Measurements from ENCODE around the gene CCDC179.

CCDC179 gene

GRCh38 chr11:22860241-22860640, at the start of gene CCDC179:
Gene CCDC179 (minus strand): TSS chr11:22860474. CDS start chr11:22860421, 53 bp downstream.
- Histone ChIP-seq H3K36me3 (ENCODE audit: control insufficient read depth in 2 of 2, insufficient read depth in 2 of 2, low read length in 2 of 2) (no peaks in the 10 kb centered on the region), H3K4me1 (ENCODE audit: control insufficient read depth, insufficient read depth, low read length) (no peaks in the 10 kb centered on the region), H3K27ac (ENCODE audit: low read length) (no peak within 1 kb of the TSS), H3K9me3 (ENCODE audit: control insufficient read depth in 2 of 2, low read length in 2 of 2) (no peaks in the 10 kb centered on the region), H3K9ac (ENCODE audit: low read length in 2 of 2) (no peak within 1 kb of the TSS), H3K27me3 (ENCODE audit: control insufficient read depth in 1 of 2, insufficient read depth in 2 of 2, low read length in 2 of 2) (no peaks in the 10 kb centered on the region), H3K4me3 (ENCODE audit: low read length in 2 of 2) (no peak within 1 kb of the TSS)

DNA sequence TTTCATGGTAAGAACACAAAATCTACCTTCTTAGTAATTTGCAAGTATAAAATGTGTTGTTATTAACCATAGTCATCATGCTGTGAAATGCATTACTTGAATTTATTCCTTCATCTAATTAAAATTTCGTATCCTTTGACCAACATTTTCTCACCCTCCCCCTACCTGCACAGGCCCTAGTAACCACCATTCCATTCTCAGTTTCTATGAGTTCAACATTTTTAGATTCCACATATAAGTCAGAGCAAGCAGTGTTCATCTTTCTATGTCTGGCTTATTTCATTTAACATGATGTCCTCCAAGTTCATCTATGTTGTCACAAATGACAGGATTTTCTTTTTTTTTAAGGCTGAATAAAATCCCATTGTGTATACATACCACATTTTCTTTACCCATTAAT, 43.5 kb upstream of the CCDC179 start:
- Histone ChIP-seq H3K9ac (ENCODE audit: low read length in 2 of 2) (no peak overlapping the region), H3K4me1 (ENCODE audit: control insufficient read depth, insufficient read depth, low read length) (no peaks in the 10 kb centered on the region), H3K27me3 (ENCODE audit: control insufficient read depth in 1 of 2, insufficient read depth in 2 of 2, low read length in 2 of 2) (no peaks in the 10 kb centered on the region), H3K4me3 (ENCODE audit: low read length in 2 of 2) (no peak overlapping the region), H3K9me3 (ENCODE audit: control insufficient read depth in 2 of 2, low read length in 2 of 2) (no peaks in the 10 kb centered on the region), H3K36me3 (ENCODE audit: control insufficient read depth in 2 of 2, insufficient read depth in 2 of 2, low read length in 2 of 2) (no peaks in the 10 kb centered on the region), H3K27ac (ENCODE audit: low read length) (no peak overlapping the region)

GRCh38 chr11:22901603-22902002, 41.3 kb upstream of the CCDC179 start:
- H3K27me3 ChIP-seq (ENCODE audit: control insufficient read depth in 1 of 2, insufficient read depth in 2 of 2, low read length in 2 of 2) = no peaks in the 10 kb centered on the region
- no peak overlapping the region for H3K9ac ChIP-seq (ENCODE audit: low read length in 2 of 2)
- no peaks in the 10 kb centered on the region for H3K4me1 ChIP-seq (ENCODE audit: control insufficient read depth, insufficient read depth, low read length)
- H3K9me3 ChIP-seq (ENCODE audit: control insufficient read depth in 2 of 2, low read length in 2 of 2) = no peaks in the 10 kb centered on the region
- no peaks in the 10 kb centered on the region for H3K36me3 ChIP-seq (ENCODE audit: control insufficient read depth in 2 of 2, insufficient read depth in 2 of 2, low read length in 2 of 2)
- H3K27ac ChIP-seq (ENCODE audit: low read length) = no peak overlapping the region
- H3K4me3 ChIP-seq (ENCODE audit: low read length in 2 of 2) = no peak overlapping the region

GRCh38 chr11:22900764-22901486, 40.7 kb upstream of the CCDC179 start:
- no peak overlapping the region for H3K9ac ChIP-seq (ENCODE audit: low read length in 2 of 2)
- no peak overlapping the region for H3K4me3 ChIP-seq (ENCODE audit: low read length in 2 of 2)
- no peaks in the 10 kb centered on the region for H3K36me3 ChIP-seq (ENCODE audit: control insufficient read depth in 2 of 2, insufficient read depth in 2 of 2, low read length in 2 of 2)
- H3K27me3 ChIP-seq (ENCODE audit: control insufficient read depth in 1 of 2, insufficient read depth in 2 of 2, low read length in 2 of 2) = no peaks in the 10 kb centered on the region
- no peaks in the 10 kb centered on the region for H3K9me3 ChIP-seq (ENCODE audit: control insufficient read depth in 2 of 2, low read length in 2 of 2)
- H3K27ac ChIP-seq (ENCODE audit: low read length) = no peak overlapping the region
- no peaks in the 10 kb centered on the region for H3K4me1 ChIP-seq (ENCODE audit: control insufficient read depth, insufficient read depth, low read length)

GRCh38 chr11:22898036-22898435, 37.8 kb upstream of the CCDC179 start:
- Histone ChIP-seq H3K27me3 (ENCODE audit: control insufficient read depth in 1 of 2, insufficient read depth in 2 of 2, low read length in 2 of 2) (no peaks in the 10 kb centered on the region), H3K9ac (ENCODE audit: low read length in 2 of 2) (no peak overlapping the region), H3K4me1 (ENCODE audit: control insufficient read depth, insufficient read depth, low read length) (no peaks in the 10 kb centered on the region), H3K36me3 (ENCODE audit: control insufficient read depth in 2 of 2, insufficient read depth in 2 of 2, low read length in 2 of 2) (no peaks in the 10 kb centered on the region), H3K27ac (ENCODE audit: low read length) (no peak overlapping the region), H3K9me3 (ENCODE audit: control insufficient read depth in 2 of 2, low read length in 2 of 2) (no peaks in the 10 kb centered on the region), H3K4me3 (ENCODE audit: low read length in 2 of 2) (no peak overlapping the region)

DNA sequence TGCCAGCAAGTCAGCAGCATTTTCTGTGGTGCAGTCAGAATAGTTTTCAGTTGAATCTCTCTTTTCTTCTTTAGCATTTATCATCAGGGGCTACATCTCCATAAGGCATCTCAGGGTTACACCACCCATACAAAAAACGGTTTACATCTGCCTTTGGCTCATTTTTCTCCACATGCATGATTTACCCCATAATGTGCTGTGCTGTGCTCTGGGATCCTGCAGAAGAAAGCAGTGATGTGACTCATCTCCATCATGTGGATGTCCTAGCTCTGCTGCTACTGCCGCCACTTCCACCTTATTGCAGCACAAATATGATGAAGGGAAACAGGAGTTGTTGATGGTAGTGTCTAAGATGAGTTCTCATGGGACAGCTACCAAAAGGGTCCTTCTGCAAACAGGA, 30.0 kb upstream of the CCDC179 start:
- Histone ChIP-seq H3K9ac (ENCODE audit: low read length in 2 of 2) (no peak overlapping the region), H3K4me1 (ENCODE audit: control insufficient read depth, insufficient read depth, low read length) (no peaks in the 10 kb centered on the region), H3K9me3 (ENCODE audit: control insufficient read depth in 2 of 2, low read length in 2 of 2) (no peaks in the 10 kb centered on the region), H3K27ac (ENCODE audit: low read length) (no peak overlapping the region), H3K27me3 (ENCODE audit: control insufficient read depth in 1 of 2, insufficient read depth in 2 of 2, low read length in 2 of 2) (no peaks in the 10 kb centered on the region), H3K4me3 (ENCODE audit: low read length in 2 of 2) (no peak overlapping the region), H3K36me3 (ENCODE audit: control insufficient read depth in 2 of 2, insufficient read depth in 2 of 2, low read length in 2 of 2) (no peaks in the 10 kb centered on the region)

- Histone ChIP-seq H3K36me3 (ENCODE audit: control insufficient read depth in 2 of 2, insufficient read depth in 2 of 2, low read length in 2 of 2) (no peaks in the 10 kb centered on the region), H3K27me3 (ENCODE audit: control insufficient read depth in 1 of 2, insufficient read depth in 2 of 2, low read length in 2 of 2) (no peaks in the 10 kb centered on the region), H3K27ac (ENCODE audit: low read length) (no peak overlapping the region), H3K4me3 (ENCODE audit: low read length in 2 of 2) (no peak overlapping the region), H3K9ac (ENCODE audit: low read length in 2 of 2) (no peak overlapping the region), H3K4me1 (ENCODE audit: control insufficient read depth, insufficient read depth, low read length) (no peaks in the 10 kb centered on the region), H3K9me3 (ENCODE audit: control insufficient read depth in 2 of 2, low read length in 2 of 2) (no peaks in the 10 kb centered on the region)
Observed at GRCh38 chr11:22884217-22884616, 23.9 kb upstream of the CCDC179 start.

DNA sequence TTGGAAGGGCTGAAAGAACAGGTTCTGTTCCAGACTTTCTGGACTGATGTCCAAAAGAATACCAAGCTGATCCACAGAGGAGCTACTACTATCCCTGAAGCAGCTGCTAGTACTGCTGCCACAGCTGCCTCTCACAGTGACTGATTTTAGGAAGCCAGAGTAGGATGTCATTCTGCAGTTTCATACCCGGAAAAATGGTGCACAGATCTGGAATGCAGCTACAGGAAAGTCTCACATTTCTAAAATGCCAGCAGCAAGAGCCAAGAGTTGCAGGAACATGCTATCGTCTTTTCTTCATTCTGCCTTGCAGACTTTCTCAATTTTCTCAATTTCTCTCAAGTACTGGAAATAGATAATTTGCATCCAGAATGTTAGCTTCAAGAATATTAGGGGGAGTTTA, 19.4 kb upstream of the CCDC179 start:
- Histone ChIP-seq H3K36me3 (ENCODE audit: control insufficient read depth in 2 of 2, insufficient read depth in 2 of 2, low read length in 2 of 2) (no peaks in the 10 kb centered on the region), H3K4me3 (ENCODE audit: low read length in 2 of 2) (no peak overlapping the region)

DNA sequence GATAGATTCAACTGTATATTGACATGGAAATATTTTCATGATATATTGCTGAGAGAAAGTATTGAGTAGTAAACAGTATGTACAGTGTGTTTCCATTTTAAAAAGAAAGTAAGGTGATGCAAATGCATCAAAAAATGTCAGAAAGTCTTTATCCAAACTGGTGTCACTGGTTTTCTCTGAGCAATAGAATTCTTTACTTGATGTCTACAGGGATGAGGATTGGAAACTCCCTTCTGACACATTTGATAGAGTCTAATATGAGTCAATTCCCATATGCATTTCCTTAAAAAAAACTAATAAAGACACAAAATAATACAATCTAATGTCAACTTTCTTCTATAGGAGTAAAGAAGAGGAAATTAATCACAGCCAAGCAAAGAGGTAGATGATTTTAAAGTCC, 18.3 kb upstream of the CCDC179 start:
- Histone ChIP-seq H3K36me3 (ENCODE audit: control insufficient read depth in 2 of 2, insufficient read depth in 2 of 2, low read length in 2 of 2) (no peaks in the 10 kb centered on the region), H3K9ac (ENCODE audit: low read length in 2 of 2) (no peak overlapping the region), H3K27me3 (ENCODE audit: control insufficient read depth in 1 of 2, insufficient read depth in 2 of 2, low read length in 2 of 2) (no peaks in the 10 kb centered on the region), H3K4me3 (ENCODE audit: low read length in 2 of 2) (no peak overlapping the region), H3K9me3 (ENCODE audit: control insufficient read depth in 2 of 2, low read length in 2 of 2) (no peaks in the 10 kb centered on the region), H3K27ac (ENCODE audit: low read length) (no peak overlapping the region), H3K4me1 (ENCODE audit: control insufficient read depth, insufficient read depth, low read length) (no peaks in the 10 kb centered on the region)

More for the DNA sequence above, 19.4 kb upstream of the CCDC179 start:
- Histone ChIP-seq H3K27ac (ENCODE audit: low read length) (no peak overlapping the region), H3K9ac (ENCODE audit: low read length in 2 of 2) (no peak overlapping the region), H3K27me3 (ENCODE audit: control insufficient read depth in 1 of 2, insufficient read depth in 2 of 2, low read length in 2 of 2) (no peaks in the 10 kb centered on the region), H3K9me3 (ENCODE audit: control insufficient read depth in 2 of 2, low read length in 2 of 2) (no peaks in the 10 kb centered on the region), H3K4me1 (ENCODE audit: control insufficient read depth, insufficient read depth, low read length) (no peaks in the 10 kb centered on the region)

DNA sequence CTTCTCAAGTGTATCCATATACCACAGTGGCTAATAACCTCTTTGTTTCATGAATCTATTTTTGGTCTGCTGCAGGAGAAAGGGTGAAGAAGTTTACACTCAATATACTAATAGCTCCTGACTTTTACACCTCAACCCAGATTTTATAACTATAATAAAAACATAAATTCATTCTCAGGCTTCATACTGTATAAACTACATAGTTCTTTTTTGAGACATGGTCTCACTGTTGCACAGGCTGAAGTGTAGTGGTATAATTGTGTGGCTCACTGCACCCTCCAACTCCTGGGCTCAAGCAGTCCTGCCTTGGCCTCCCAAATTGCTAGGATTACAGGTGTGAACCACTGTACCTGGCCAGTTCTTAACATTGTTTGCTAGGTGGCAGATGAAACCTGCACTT, 17.8 kb upstream of the CCDC179 start:
- Histone ChIP-seq H3K4me3 (ENCODE audit: low read length in 2 of 2) (no peak overlapping the region), H3K36me3 (ENCODE audit: control insufficient read depth in 2 of 2, insufficient read depth in 2 of 2, low read length in 2 of 2) (no peaks in the 10 kb centered on the region), H3K27ac (ENCODE audit: low read length) (no peak overlapping the region), H3K4me1 (ENCODE audit: control insufficient read depth, insufficient read depth, low read length) (no peaks in the 10 kb centered on the region), H3K9ac (ENCODE audit: low read length in 2 of 2) (no peak overlapping the region), H3K27me3 (ENCODE audit: control insufficient read depth in 1 of 2, insufficient read depth in 2 of 2, low read length in 2 of 2) (no peaks in the 10 kb centered on the region), H3K9me3 (ENCODE audit: control insufficient read depth in 2 of 2, low read length in 2 of 2) (no peaks in the 10 kb centered on the region)

DNA sequence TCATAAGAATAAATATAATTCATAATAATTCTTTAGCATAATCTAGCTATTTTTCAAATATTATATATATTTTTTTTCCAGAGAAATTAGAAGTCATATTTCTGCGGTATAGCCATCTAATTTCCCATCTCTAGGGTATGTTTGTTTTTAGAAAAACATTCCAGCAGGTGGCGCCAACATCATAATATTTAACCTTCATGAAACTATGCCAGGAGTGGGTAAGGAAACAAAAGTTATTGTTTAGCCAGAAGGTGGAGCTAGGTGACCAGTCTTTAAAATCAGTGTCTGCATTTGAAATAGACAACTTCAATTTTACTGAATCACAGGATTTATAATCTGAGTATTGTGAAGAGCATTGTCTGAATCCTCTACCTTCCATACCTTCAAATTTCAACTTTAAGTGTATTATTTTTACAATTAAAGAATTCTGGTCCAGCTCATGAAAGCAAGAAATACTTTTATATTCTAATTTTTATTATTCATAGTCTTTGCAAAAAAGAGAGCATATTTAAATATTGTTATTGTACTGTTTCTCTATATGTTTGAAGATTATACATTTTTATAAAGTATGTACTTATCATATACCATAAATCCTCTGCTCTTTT, 15.7 kb upstream of the CCDC179 start:
- Histone ChIP-seq H3K4me1 (ENCODE audit: control insufficient read depth, insufficient read depth, low read length) (no peaks in the 10 kb centered on the region), H3K4me3 (ENCODE audit: low read length in 2 of 2) (no peak overlapping the region), H3K9me3 (ENCODE audit: control insufficient read depth in 2 of 2, low read length in 2 of 2) (no peaks in the 10 kb centered on the region)

More for the DNA sequence above, 15.7 kb upstream of the CCDC179 start:
- Histone ChIP-seq H3K36me3 (ENCODE audit: control insufficient read depth in 2 of 2, insufficient read depth in 2 of 2, low read length in 2 of 2) (no peaks in the 10 kb centered on the region), H3K9ac (ENCODE audit: low read length in 2 of 2) (no peak overlapping the region), H3K27ac (ENCODE audit: low read length) (no peak overlapping the region), H3K27me3 (ENCODE audit: control insufficient read depth in 1 of 2, insufficient read depth in 2 of 2, low read length in 2 of 2) (no peaks in the 10 kb centered on the region)
